Gastroesophageal sphincter (tissue), 4 donors: ENCODE measurements around the gene HOXA6. TPM values are rescaled to one million over a fixed set of nuclear protein-coding genes. Genes with fewer than 3 reads are reported as not detected.

Experiments used
- ATAC-seq: fragments of 150-250 bp; one replicate; pipeline ENCODE4 v1.9.1; 2016; ENCODE audit warnings: mild to moderate bottlenecking, moderate library complexity
- H3K27ac ChIP-seq, 4 donors: fragments of 200-600 bp; sonication (generic) in 3 of 4; 1 replicate in 3 of 4; 2 replicates in 1 of 4; pipeline ENCODE4 v1.5.1; 2016 to 2019
- H3K27me3 ChIP-seq: fragments of 200-600 bp; sonication (generic); one replicate; pipeline ENCODE4 v1.5.1; 2019
- H3K36me3 ChIP-seq, 2 donors: fragments of 200-600 bp; sonication (generic); one replicate each; pipeline ENCODE4 v1.5.1; 2019; ENCODE audit warnings: control low read depth in 1 of 2
- H3K4me1 ChIP-seq, 3 donors: fragments of 200-600 bp; sonication (generic); 1 replicate in 2 of 3; 2 replicates in 1 of 3; pipeline ENCODE4 v1.5.1; 2016 to 2019; ENCODE audit warnings: control low read depth in 2 of 3
- H3K4me3 ChIP-seq, 2 donors: fragments of 200-600 bp; sonication (generic); one replicate each; pipeline ENCODE4 v1.5.1; 2019; ENCODE audit warnings: mild to moderate bottlenecking in 1 of 2, moderate library complexity in 1 of 2
- H3K9me3 ChIP-seq, 3 donors: fragments of 200-600 bp; sonication (generic); one replicate each; pipeline ENCODE4 v1.5.1; 2017 to 2019; ENCODE audit warnings: control low read depth in 2 of 3
- CTCF ChIP-seq, 4 experiments: fragments of 200-600 bp in 2 of 4; fragments of 450-650 bp in 2 of 4; sonication (generic) in 1 of 4; IDR thresholded peaks; one replicate each; pipeline ENCODE4 v1.5.1; 2017 to 2019; ENCODE audit warnings: antibody characterized with exemption in 4 of 4, mild to moderate bottlenecking in 2 of 4, moderate library complexity in 2 of 4
- EP300 ChIP-seq: sonication (generic); formaldehyde crosslinking; IDR thresholded peaks from one replicate; pipeline ENCODE4 v1.6.1; 2017; ENCODE audit warnings: antibody characterized with exemption, mild to moderate bottlenecking
- POLR2A ChIP-seq, 2 donors: fragments of 450-650 bp; IDR thresholded peaks; one replicate each; pipeline ENCODE4 v1.6.1; 2017; ENCODE audit warnings: antibody characterized with exemption in 2 of 2, mild to moderate bottlenecking in 2 of 2, moderate library complexity in 1 of 2
- POLR2AphosphoS5 ChIP-seq: sonication (generic); formaldehyde crosslinking; IDR thresholded peaks from one replicate; pipeline ENCODE4 v1.6.1; 2017; ENCODE audit warnings: antibody characterized with exemption
- WGBS, 2 donors: methylation state at CpG; one replicate each; pipeline ENCODE4 v1.1.5; 2018; ENCODE audit warnings: low coverage in 1 of 2; 5-methylcytosine and 5-hydroxymethylcytosine counted together
- total RNA-seq, 4 donors: library from RNA; depleted of rRNA; stranded (reverse); fragments of >200 nt; gene quantifications; one replicate each; pipeline ENCODE4 v1.1.0, GENCODE V29; 2016

HOXA6 gene
- total RNA-seq, 4 donors from 2014 or later, result 0.46 to 12.7 TPM; not detected in 2

- Histone ChIP-seq H3K36me3 (no peaks in the 10 kb centered on the region), H3K27ac (no peak overlapping the region), H3K9me3 (peaks cover 0 to 3% (median 0%) of the 10 kb centered on the region in 3 donors), H3K27me3 (peaks cover 100% of the 10 kb centered on the region), H3K4me3 (no peak overlapping the region), H3K4me1 (peaks cover 0 to 47% (median 23%) of the 10 kb centered on the region in 3 donors)
- no peak for ATAC-seq
- 77 to 87% methylated on average over 7 of the region's 7 CpGs for WGBS, 2 donors
- TF ChIP-seq POLR2AphosphoS5 (no peak), EP300 (no peak), CTCF (IDR thresholded peaks at IDR 0.05) (no peak), POLR2A (IDR thresholded peaks at IDR 0.05) (no peak)
Observed at GRCh38 chr7:27162561-27163287, 15.2 kb upstream of the HOXA6 start.

- Histone ChIP-seq H3K27ac (no peak overlapping the region), H3K27me3 (peaks cover 100% of the 10 kb centered on the region), H3K4me1 (peaks cover 0 to 50% (median 23%) of the 10 kb centered on the region in 3 donors), H3K36me3 (no peaks in the 10 kb centered on the region), H3K9me3 (peaks cover 0 to 3% (median 0%) of the 10 kb centered on the region in 3 donors), H3K4me3 (no peak overlapping the region)
- 44% methylated on average over 3 of the region's 30 CpGs; no CpG with 5 or more reads in 1 of the 2 donors for WGBS, 2 donors
- no peak for ATAC-seq
- TF ChIP-seq CTCF (IDR thresholded peaks at IDR 0.05), result no peak
- TF ChIP-seq POLR2A (IDR thresholded peaks at IDR 0.05), result no peak
Observed at GRCh38 chr7:27161721-27162560, 14.4 kb upstream of the HOXA6 start.

- Histone ChIP-seq H3K36me3 (no peaks in the 10 kb centered on the region), H3K9me3 (peaks cover 0 to 3% (median 0%) of the 10 kb centered on the region in 3 donors), H3K4me1 (peaks cover 0 to 50% (median 20%) of the 10 kb centered on the region in 3 donors), H3K27me3 (peaks cover 100% of the 10 kb centered on the region), H3K4me3 (peak overlapping the region; percentile 29 to 62), H3K27ac (peak overlapping the region in 1 of 4 donors; percentile 51)
- TF ChIP-seq EP300 (no peak), CTCF (IDR thresholded peaks at IDR 0.05) (peak in 1 of 4 experiments; percentile 6)
- WGBS, 2 donors, result 0 to 23% methylated on average over 2 to 8 of the region's 27 CpGs
- ATAC-seq, result no peak
Observed at GRCh38 chr7:27161214-27161720, 13.7 kb upstream of the HOXA6 start.

GRCh38 chr7:27160546-27161213 lies 13.1 kb upstream of the HOXA6 start:
- H3K27ac ChIP-seq, result peak overlapping the region in 1 of 4 donors; percentile 51
- no peaks in the 10 kb centered on the region for H3K36me3 ChIP-seq
- H3K9me3 ChIP-seq, result no peaks in the 10 kb centered on the region
- peaks cover 100% of the 10 kb centered on the region for H3K27me3 ChIP-seq
- H3K4me3 ChIP-seq, result peak overlapping the region; percentile 29 to 62
- peaks cover 0 to 50% (median 22%) of the 10 kb centered on the region in 3 donors for H3K4me1 ChIP-seq
- 10% methylated on average over 9 of the region's 54 CpGs; no CpG with 5 or more reads in 1 of the 2 donors for WGBS, 2 donors
- peak; percentile 65 for ATAC-seq
- peak in 3 of 4 experiments; percentile 99 to 100 (median 99) for TF ChIP-seq CTCF (IDR thresholded peaks at IDR 0.05)
- no peak for TF ChIP-seq EP300
